Measurements from ENCODE around the gene RPA3.

The RPA3 gene

GRCh38 chr7:7618410-7618809 is 100.0 kb downstream of the RPA3 start:
- no peak overlapping the region for H3K27ac ChIP-seq (ENCODE audit: low read depth, low read length)
- no peaks in the 10 kb centered on the region for H3K9me3 ChIP-seq (ENCODE audit: low read length)
- H3K4me3 ChIP-seq (ENCODE audit: low read depth in 1 of 2, low read length in 2 of 2) = no peak overlapping the region
- no peaks in the 10 kb centered on the region for H3K36me3 ChIP-seq (ENCODE audit: insufficient read depth, low read length)
- no peak overlapping the region for H3K9ac ChIP-seq (ENCODE audit: low read length)
- no peaks in the 10 kb centered on the region for H3K4me1 ChIP-seq (ENCODE audit: insufficient read depth, low read length)
- no peaks in the 10 kb centered on the region for H3K27me3 ChIP-seq (ENCODE audit: control insufficient read depth in 1 of 2, insufficient read depth in 2 of 2, low read length in 2 of 2)

- H3K9ac ChIP-seq (ENCODE audit: low read length) = no peak overlapping the region
- H3K9me3 ChIP-seq (ENCODE audit: low read length) = no peaks in the 10 kb centered on the region
- H3K27ac ChIP-seq (ENCODE audit: low read depth, low read length) = no peak overlapping the region
- H3K36me3 ChIP-seq (ENCODE audit: insufficient read depth, low read length) = no peaks in the 10 kb centered on the region
- no peak overlapping the region for H3K4me3 ChIP-seq (ENCODE audit: low read depth in 1 of 2, low read length in 2 of 2)
- no peaks in the 10 kb centered on the region for H3K27me3 ChIP-seq (ENCODE audit: control insufficient read depth in 1 of 2, insufficient read depth in 2 of 2, low read length in 2 of 2)
- no peaks in the 10 kb centered on the region for H3K4me1 ChIP-seq (ENCODE audit: insufficient read depth, low read length)
Observed at GRCh38 chr7:7617550-7617949, 100.9 kb downstream of the RPA3 start.

- no peaks in the 10 kb centered on the region for H3K9me3 ChIP-seq (ENCODE audit: low read length)
- H3K4me3 ChIP-seq (ENCODE audit: low read depth in 1 of 2, low read length in 2 of 2) = no peak overlapping the region
- no peaks in the 10 kb centered on the region for H3K4me1 ChIP-seq (ENCODE audit: insufficient read depth, low read length)
- no peaks in the 10 kb centered on the region for H3K27me3 ChIP-seq (ENCODE audit: control insufficient read depth in 1 of 2, insufficient read depth in 2 of 2, low read length in 2 of 2)
- no peak overlapping the region for H3K27ac ChIP-seq (ENCODE audit: low read depth, low read length)
- H3K9ac ChIP-seq (ENCODE audit: low read length) = no peak overlapping the region
- no peaks in the 10 kb centered on the region for H3K36me3 ChIP-seq (ENCODE audit: insufficient read depth, low read length)
Observed at GRCh38 chr7:7614018-7614741, 104.2 kb downstream of the RPA3 start.

- no peaks in the 10 kb centered on the region for H3K27me3 ChIP-seq (ENCODE audit: control insufficient read depth in 1 of 2, insufficient read depth in 2 of 2, low read length in 2 of 2)
- no peaks in the 10 kb centered on the region for H3K9me3 ChIP-seq (ENCODE audit: low read length)
- no peak overlapping the region for H3K27ac ChIP-seq (ENCODE audit: low read depth, low read length)
- no peaks in the 10 kb centered on the region for H3K4me1 ChIP-seq (ENCODE audit: insufficient read depth, low read length)
- H3K9ac ChIP-seq (ENCODE audit: low read length) = no peak overlapping the region
- H3K4me3 ChIP-seq (ENCODE audit: low read depth in 1 of 2, low read length in 2 of 2) = no peak overlapping the region
- H3K36me3 ChIP-seq (ENCODE audit: insufficient read depth, low read length) = no peaks in the 10 kb centered on the region
Observed at GRCh38 chr7:7613210-7613609, 105.2 kb downstream of the RPA3 start.

- no peak overlapping the region for H3K9ac ChIP-seq (ENCODE audit: low read length)
- no peak overlapping the region for H3K4me3 ChIP-seq (ENCODE audit: low read depth in 1 of 2, low read length in 2 of 2)
- H3K36me3 ChIP-seq (ENCODE audit: insufficient read depth, low read length) = no peaks in the 10 kb centered on the region
- H3K27ac ChIP-seq (ENCODE audit: low read depth, low read length) = no peak overlapping the region
- H3K4me1 ChIP-seq (ENCODE audit: insufficient read depth, low read length) = no peaks in the 10 kb centered on the region
- H3K9me3 ChIP-seq (ENCODE audit: low read length) = no peaks in the 10 kb centered on the region
- H3K27me3 ChIP-seq (ENCODE audit: control insufficient read depth in 1 of 2, insufficient read depth in 2 of 2, low read length in 2 of 2) = no peaks in the 10 kb centered on the region
Observed at GRCh38 chr7:7612519-7612918, 105.9 kb downstream of the RPA3 start.

DNA sequence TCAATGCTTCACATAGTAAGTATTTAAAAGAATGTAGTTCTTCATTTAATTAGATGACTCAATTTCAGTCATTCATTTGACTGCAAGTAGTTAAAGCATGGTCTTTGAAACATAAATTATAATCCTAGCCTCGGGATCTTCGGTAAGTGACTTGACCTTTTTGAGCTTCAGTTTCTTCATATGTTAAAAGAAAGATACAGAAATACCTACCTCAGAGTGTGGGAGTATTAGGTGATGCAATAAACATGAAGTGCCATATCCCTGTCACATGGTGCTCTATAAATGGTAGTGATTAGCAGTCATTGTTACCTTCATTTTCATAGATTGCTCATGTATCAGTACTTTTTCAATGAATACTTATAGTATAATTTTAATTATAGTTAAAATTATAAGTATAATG is 109.1 kb downstream of the RPA3 start:
- Histone ChIP-seq H3K36me3 (ENCODE audit: insufficient read depth, low read length) (peaks cover 5% of the 10 kb centered on the region), H3K27ac (ENCODE audit: low read depth, low read length) (no peak overlapping the region), H3K9me3 (ENCODE audit: low read length) (no peaks in the 10 kb centered on the region), H3K9ac (ENCODE audit: low read length) (no peak overlapping the region), H3K4me1 (ENCODE audit: insufficient read depth, low read length) (no peaks in the 10 kb centered on the region), H3K27me3 (ENCODE audit: control insufficient read depth in 1 of 2, insufficient read depth in 2 of 2, low read length in 2 of 2) (no peaks in the 10 kb centered on the region), H3K4me3 (ENCODE audit: low read depth in 1 of 2, low read length in 2 of 2) (no peak overlapping the region)

DNA sequence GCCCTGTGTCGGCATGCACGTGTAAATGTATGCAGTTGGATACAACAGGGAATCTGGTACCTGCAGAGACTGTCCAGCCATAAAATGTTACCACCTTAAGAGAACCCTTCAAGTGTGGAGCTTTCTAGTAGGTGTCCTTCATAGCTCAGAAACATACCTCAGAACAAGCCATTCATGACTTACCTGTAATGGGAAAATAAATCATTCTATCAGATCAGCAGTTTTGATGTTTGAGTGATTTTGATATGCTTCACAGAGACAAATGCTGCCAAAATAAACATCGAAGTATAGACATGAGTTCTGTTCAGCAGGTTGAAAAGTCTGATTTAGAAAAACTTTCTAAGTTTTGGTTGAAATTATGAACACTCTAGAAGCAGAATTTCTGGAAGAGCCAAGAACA is 111.4 kb downstream of the RPA3 start:
- Histone ChIP-seq H3K27me3 (ENCODE audit: control insufficient read depth in 1 of 2, insufficient read depth in 2 of 2, low read length in 2 of 2) (no peaks in the 10 kb centered on the region), H3K4me3 (ENCODE audit: low read depth in 1 of 2, low read length in 2 of 2) (no peak overlapping the region), H3K36me3 (ENCODE audit: insufficient read depth, low read length) (peaks cover 5% of the 10 kb centered on the region), H3K9me3 (ENCODE audit: low read length) (no peaks in the 10 kb centered on the region), H3K27ac (ENCODE audit: low read depth, low read length) (no peak overlapping the region), H3K4me1 (ENCODE audit: insufficient read depth, low read length) (no peaks in the 10 kb centered on the region), H3K9ac (ENCODE audit: low read length) (no peak overlapping the region)

DNA sequence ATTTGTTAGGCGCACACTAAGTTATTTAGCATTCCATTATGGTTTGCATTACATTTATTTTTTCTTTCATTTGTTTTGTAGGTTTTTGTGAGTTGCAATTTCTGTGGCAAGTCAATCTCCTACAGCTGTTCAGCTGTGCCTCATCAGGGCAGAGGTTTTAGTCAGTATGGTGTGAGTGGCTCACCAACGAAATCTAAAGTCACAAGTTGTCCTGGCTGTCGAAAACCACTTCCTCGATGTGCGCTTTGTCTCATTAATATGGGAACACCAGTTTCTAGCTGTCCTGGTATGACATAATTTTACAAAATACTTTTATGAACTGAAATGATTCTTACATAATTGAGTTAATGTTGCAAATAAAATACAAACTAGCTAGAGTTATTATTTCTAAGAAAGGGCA is 122.2 kb downstream of the RPA3 start:
- no peaks in the 10 kb centered on the region for H3K27me3 ChIP-seq (ENCODE audit: control insufficient read depth in 1 of 2, insufficient read depth in 2 of 2, low read length in 2 of 2)
- no peak overlapping the region for H3K4me3 ChIP-seq (ENCODE audit: low read depth in 1 of 2, low read length in 2 of 2)
- no peak overlapping the region for H3K27ac ChIP-seq (ENCODE audit: low read depth, low read length)
- H3K9ac ChIP-seq (ENCODE audit: low read length) = no peak overlapping the region
- no peaks in the 10 kb centered on the region for H3K4me1 ChIP-seq (ENCODE audit: insufficient read depth, low read length)
- peaks cover 7% of the 10 kb centered on the region for H3K36me3 ChIP-seq (ENCODE audit: insufficient read depth, low read length)
- H3K9me3 ChIP-seq (ENCODE audit: low read length) = no peaks in the 10 kb centered on the region

DNA sequence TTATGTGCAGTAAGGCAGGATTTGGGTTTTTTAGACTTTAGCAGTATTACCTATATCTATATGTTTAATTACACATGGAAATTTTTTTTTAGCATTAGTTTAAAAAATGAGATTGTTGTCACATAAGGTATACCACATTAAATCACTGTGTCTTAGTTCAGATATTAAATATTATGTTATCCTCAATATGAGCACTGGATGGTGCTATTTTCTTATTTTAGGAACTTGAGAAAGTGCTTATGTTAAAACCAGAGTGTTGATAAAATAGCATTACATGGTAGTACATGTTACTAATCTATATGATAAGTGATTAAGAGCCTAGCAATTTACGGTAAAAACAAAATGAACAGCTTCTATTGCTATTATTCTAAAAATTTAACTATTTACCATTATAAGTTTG is 123.0 kb downstream of the RPA3 start:
- no peak overlapping the region for H3K4me3 ChIP-seq (ENCODE audit: low read depth in 1 of 2, low read length in 2 of 2)
- H3K27me3 ChIP-seq (ENCODE audit: control insufficient read depth in 1 of 2, insufficient read depth in 2 of 2, low read length in 2 of 2) = no peaks in the 10 kb centered on the region
- H3K9ac ChIP-seq (ENCODE audit: low read length) = no peak overlapping the region
- H3K9me3 ChIP-seq (ENCODE audit: low read length) = no peaks in the 10 kb centered on the region
- peaks cover 7% of the 10 kb centered on the region for H3K36me3 ChIP-seq (ENCODE audit: insufficient read depth, low read length)
- no peaks in the 10 kb centered on the region for H3K4me1 ChIP-seq (ENCODE audit: insufficient read depth, low read length)
- no peak overlapping the region for H3K27ac ChIP-seq (ENCODE audit: low read depth, low read length)
